Measurements from ENCODE around the gene CD300LF. TPM values are rescaled to one million over a fixed set of nuclear protein-coding genes. Genes with fewer than 3 reads are reported as not detected.
A peak's percentile ranks its signal among the peaks of the same experiment; 100 is the strongest.

CD300LF gene
- total and polyA plus RNA-seq, 2 donors from 2014 or later = 0.49 to 3.1 TPM

DNA sequence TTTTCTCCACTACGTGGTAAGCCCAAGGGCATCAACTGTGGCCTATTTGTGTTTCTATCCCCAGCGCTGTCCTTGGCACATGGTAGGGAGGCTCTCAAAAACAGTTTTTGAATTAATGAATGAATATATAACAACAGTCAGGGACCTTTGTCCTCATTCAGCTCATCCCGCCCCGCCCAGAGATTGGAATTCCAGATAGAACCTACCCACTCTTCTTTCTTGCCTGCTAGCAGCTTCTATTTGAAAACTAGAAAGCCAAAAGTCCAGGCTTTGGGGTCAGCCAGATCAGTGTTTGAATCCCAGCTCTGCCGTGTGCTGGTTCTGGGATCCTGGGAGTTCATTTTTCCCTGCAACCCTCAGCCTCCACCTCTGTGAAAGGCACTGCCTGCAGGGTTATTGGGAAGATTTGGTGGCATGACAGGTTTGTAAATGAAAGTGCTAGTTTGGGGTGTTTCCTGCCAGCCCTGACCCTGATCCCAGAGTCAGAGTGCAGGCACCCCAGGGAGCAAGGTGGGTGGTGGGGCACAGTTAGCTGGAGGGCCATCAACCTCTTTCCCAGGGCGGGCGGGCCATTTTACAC lies 40.2 kb upstream of the CD300LF start:
- intact Hi-C loops (cut with DNase I) = no loop called here
- Histone ChIP-seq H3K36me3 (ENCODE audit: control insufficient read depth in 2 of 3, insufficient read depth in 3 of 3, low read length in 3 of 3) (peaks cover 0 to 3% (median 2%) of the 10 kb centered on the region in 3 donors), H3K9me3 (ENCODE audit: control insufficient read depth in 2 of 3, insufficient read depth in 1 of 3, low read length in 3 of 3) (no peaks in the 10 kb centered on the region), H3K4me1 (ENCODE audit: control insufficient read depth in 2 of 3, insufficient read depth in 2 of 3, low read depth in 1 of 3, low read length in 3 of 3) (peaks cover 0 to 43% (median 22%) of the 10 kb centered on the region in 3 donors), H3K4me3 (ENCODE audit: low read length in 3 of 3) (no peak overlapping the region), H3K27ac (ENCODE audit: low read depth in 2 of 2, low read length in 2 of 2) (peak overlapping the region in 1 of 2 donors; percentile 32), H3K9ac (ENCODE audit: low read length in 3 of 3) (no peak overlapping the region), H3K27me3 (ENCODE audit: control insufficient read depth, insufficient read depth, low read length) (no peaks in the 10 kb centered on the region)
- no peak for FAIRE-seq
- DNase-seq = no peak
- TF ChIP-seq, protein P1, sequence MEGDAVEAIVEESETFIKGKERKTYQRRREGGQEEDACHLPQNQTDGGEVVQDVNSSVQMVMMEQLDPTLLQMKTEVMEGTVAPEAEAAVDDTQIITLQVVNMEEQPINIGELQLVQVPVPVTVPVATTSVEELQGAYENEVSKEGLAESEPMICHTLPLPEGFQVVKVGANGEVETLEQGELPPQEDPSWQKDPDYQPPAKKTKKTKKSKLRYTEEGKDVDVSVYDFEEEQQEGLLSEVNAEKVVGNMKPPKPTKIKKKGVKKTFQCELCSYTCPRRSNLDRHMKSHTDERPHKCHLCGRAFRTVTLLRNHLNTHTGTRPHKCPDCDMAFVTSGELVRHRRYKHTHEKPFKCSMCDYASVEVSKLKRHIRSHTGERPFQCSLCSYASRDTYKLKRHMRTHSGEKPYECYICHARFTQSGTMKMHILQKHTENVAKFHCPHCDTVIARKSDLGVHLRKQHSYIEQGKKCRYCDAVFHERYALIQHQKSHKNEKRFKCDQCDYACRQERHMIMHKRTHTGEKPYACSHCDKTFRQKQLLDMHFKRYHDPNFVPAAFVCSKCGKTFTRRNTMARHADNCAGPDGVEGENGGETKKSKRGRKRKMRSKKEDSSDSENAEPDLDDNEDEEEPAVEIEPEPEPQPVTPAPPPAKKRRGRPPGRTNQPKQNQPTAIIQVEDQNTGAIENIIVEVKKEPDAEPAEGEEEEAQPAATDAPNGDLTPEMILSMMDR (IDR thresholded peaks at IDR 0.05; ENCODE audit: borderline replicate concordance, extremely low read depth, insufficient read depth) = no peak

DNA sequence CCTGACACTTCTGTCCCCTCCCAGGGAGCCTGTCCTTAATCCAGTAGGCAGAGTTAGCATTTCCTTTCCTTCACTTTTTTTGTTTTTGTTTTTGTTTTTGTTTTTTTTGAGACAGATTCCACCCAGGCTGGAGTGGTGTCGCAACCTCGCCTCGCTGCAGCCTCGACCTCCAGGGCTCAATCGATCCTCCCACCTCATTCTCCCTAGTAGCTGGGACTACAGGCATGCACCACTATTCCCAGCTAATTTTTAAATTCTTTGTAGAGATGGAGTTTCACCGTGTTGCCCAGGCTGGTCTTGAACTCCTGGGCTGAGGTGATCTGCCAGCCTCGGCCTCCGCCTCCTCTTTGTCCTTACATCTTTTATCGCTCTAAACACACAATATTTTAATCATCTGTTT lies 39.7 kb upstream of the CD300LF start:
- peaks cover 0 to 3% (median 2%) of the 10 kb centered on the region in 3 donors for H3K36me3 ChIP-seq (ENCODE audit: control insufficient read depth in 2 of 3, insufficient read depth in 3 of 3, low read length in 3 of 3)
- TF ChIP-seq, protein P1 (IDR thresholded peaks at IDR 0.05; ENCODE audit: borderline replicate concordance, extremely low read depth, insufficient read depth) = no peak
- H3K27me3 ChIP-seq (ENCODE audit: control insufficient read depth, insufficient read depth, low read length) = no peaks in the 10 kb centered on the region
- intact Hi-C loops (cut with DNase I) = no loop called here
- H3K27ac ChIP-seq (ENCODE audit: low read depth in 2 of 2, low read length in 2 of 2) = peak overlapping the region in 1 of 2 donors; percentile 32
- H3K4me3 ChIP-seq (ENCODE audit: low read length in 3 of 3) = no peak overlapping the region
- no peak for DNase-seq
- H3K4me1 ChIP-seq (ENCODE audit: control insufficient read depth in 2 of 3, insufficient read depth in 2 of 3, low read depth in 1 of 3, low read length in 3 of 3) = peaks cover 0 to 42% (median 21%) of the 10 kb centered on the region in 3 donors
- FAIRE-seq = no peak
- no peak overlapping the region for H3K9ac ChIP-seq (ENCODE audit: low read length in 3 of 3)
- H3K9me3 ChIP-seq (ENCODE audit: control insufficient read depth in 2 of 3, insufficient read depth in 1 of 3, low read length in 3 of 3) = no peaks in the 10 kb centered on the region

DNA sequence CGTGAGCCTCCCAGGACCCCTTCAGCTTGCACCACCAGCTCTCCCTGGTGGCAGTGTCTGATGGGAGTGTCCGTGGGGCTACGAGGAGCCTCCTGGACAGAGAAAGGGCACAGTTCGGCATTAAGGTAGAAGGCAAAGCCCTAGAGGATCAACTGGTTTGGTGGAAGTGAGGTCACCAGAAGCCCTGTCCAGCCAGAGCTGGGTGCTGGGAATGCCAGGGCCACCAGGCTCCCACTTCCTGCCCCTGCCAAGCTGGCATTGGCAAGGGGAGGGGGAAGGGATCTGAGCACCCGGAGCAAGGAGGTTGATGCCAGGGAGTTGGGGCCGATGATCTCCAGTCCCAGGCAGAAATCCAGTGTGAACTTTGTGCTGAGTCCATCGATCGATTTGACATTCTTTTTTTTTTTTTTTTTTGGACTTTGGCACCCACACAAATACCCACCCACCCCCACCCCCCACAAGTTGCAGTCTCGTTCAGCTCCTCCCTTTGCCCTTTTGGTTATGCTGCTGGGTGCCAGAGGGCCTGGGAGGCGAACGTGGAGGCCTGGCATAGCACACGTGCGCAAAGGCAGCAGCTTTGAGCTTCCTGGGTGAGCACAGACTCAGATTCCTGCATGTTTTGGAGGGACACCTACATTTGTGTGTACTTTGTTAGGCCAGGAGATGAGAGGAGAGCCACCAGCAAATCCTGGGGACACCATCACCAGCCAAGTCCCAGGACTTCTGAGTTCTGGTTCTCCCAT lies 37.8 kb upstream of the CD300LF start:
- H3K4me1 ChIP-seq (ENCODE audit: control insufficient read depth in 2 of 3, insufficient read depth in 2 of 3, low read depth in 1 of 3, low read length in 3 of 3) = peaks cover 3 to 45% (median 13%) of the 10 kb centered on the region in 3 donors
- H3K4me3 ChIP-seq (ENCODE audit: low read length in 3 of 3) = peak overlapping the region; percentile 42 to 84 (median 75)
- peak overlapping the region; percentile 82 to 91 for H3K27ac ChIP-seq (ENCODE audit: low read depth in 2 of 2, low read length in 2 of 2)
- no peaks in the 10 kb centered on the region for H3K9me3 ChIP-seq (ENCODE audit: control insufficient read depth in 2 of 3, insufficient read depth in 1 of 3, low read length in 3 of 3)
- peak overlapping the region; percentile 37 to 83 (median 37) for H3K9ac ChIP-seq (ENCODE audit: low read length in 3 of 3)
- intact Hi-C loops (cut with DNase I) = no loop called here
- H3K27me3 ChIP-seq (ENCODE audit: control insufficient read depth, insufficient read depth, low read length) = no peaks in the 10 kb centered on the region
- FAIRE-seq (no peak), DNase-seq (peak in 2 of 5 donors; percentile 32 to 55)
- TF ChIP-seq, protein P1 (IDR thresholded peaks at IDR 0.05; ENCODE audit: borderline replicate concordance, extremely low read depth, insufficient read depth) = no peak
- H3K36me3 ChIP-seq (ENCODE audit: control insufficient read depth in 2 of 3, insufficient read depth in 3 of 3, low read length in 3 of 3) = peaks cover 0 to 3% (median 2%) of the 10 kb centered on the region in 3 donors

Measured in kidney (tissue), 14 donors.